ENCODE data around the gene PTPRN2.

Gene PTPRN2

GRCh38 chr7:157521061-157521731, 1066.4 kb downstream of the PTPRN2 start:
- TF ChIP-seq MYC (IDR thresholded peaks at IDR 0.05; ENCODE audit: low read depth, low read length) (no peak), CTCF (IDR thresholded peaks at IDR 0.05; ENCODE audit: low read depth, low read length) (no peak), MAX (IDR thresholded peaks at IDR 0.05; ENCODE audit: low read depth, low read length) (no peak), POLR2A (IDR thresholded peaks at IDR 0.05; ENCODE audit: extremely low read depth, insufficient read length) (no peak)
- no peak for DNase-seq (ENCODE audit: low read depth)
- H3K4me3 ChIP-seq (ENCODE audit: low read depth, low read length) = no peak overlapping the region

GRCh38 chr7:157520249-157520648, 1067.4 kb downstream of the PTPRN2 start:
- no peak overlapping the region for H3K4me3 ChIP-seq (ENCODE audit: low read depth, low read length)
- TF ChIP-seq MYC (IDR thresholded peaks at IDR 0.05; ENCODE audit: low read depth, low read length) (no peak), POLR2A (IDR thresholded peaks at IDR 0.05; ENCODE audit: extremely low read depth, insufficient read length) (no peak), CTCF (IDR thresholded peaks at IDR 0.05; ENCODE audit: low read depth, low read length) (no peak), MAX (IDR thresholded peaks at IDR 0.05; ENCODE audit: low read depth, low read length) (no peak)
- no peak for DNase-seq (ENCODE audit: low read depth)

- no peak overlapping the region for H3K4me3 ChIP-seq (ENCODE audit: low read depth, low read length)
- TF ChIP-seq MAX (IDR thresholded peaks at IDR 0.05; ENCODE audit: low read depth, low read length) (no peak), MYC (IDR thresholded peaks at IDR 0.05; ENCODE audit: low read depth, low read length) (no peak)
- peak; percentile 66 for DNase-seq (ENCODE audit: low read depth)
Observed at GRCh38 chr7:157519798-157520244, 1067.8 kb downstream of the PTPRN2 start.

- no peak for DNase-seq (ENCODE audit: low read depth)
- TF ChIP-seq CTCF (IDR thresholded peaks at IDR 0.05; ENCODE audit: low read depth, low read length) (no peak), MYC (IDR thresholded peaks at IDR 0.05; ENCODE audit: low read depth, low read length) (no peak), POLR2A (IDR thresholded peaks at IDR 0.05; ENCODE audit: extremely low read depth, insufficient read length) (no peak), MAX (IDR thresholded peaks at IDR 0.05; ENCODE audit: low read depth, low read length) (no peak)
Observed at GRCh38 chr7:157519246-157519645, 1068.4 kb downstream of the PTPRN2 start.

GRCh38 chr7:157518514-157519175, 1069.0 kb downstream of the PTPRN2 start:
- no peak for DNase-seq (ENCODE audit: low read depth)
- no peak overlapping the region for H3K4me3 ChIP-seq (ENCODE audit: low read depth, low read length)
- no peak for TF ChIP-seq POLR2A (IDR thresholded peaks at IDR 0.05; ENCODE audit: extremely low read depth, insufficient read length)
- no peak for TF ChIP-seq CTCF (IDR thresholded peaks at IDR 0.05; ENCODE audit: low read depth, low read length)
- TF ChIP-seq MAX (IDR thresholded peaks at IDR 0.05; ENCODE audit: low read depth, low read length) = no peak
- no peak for TF ChIP-seq MYC (IDR thresholded peaks at IDR 0.05; ENCODE audit: low read depth, low read length)

More at GRCh38 chr7:157519246-157519645, 1068.4 kb downstream of the PTPRN2 start:
- H3K4me3 ChIP-seq (ENCODE audit: low read depth, low read length) = no peak overlapping the region
